ENCODE measurements around the gene FSTL4.

GRCh38 chr5:133296624-133297023, 315.7 kb downstream of the FSTL4 start:
- TF ChIP-seq CTCF (IDR thresholded peaks at IDR 0.05; ENCODE audit: low read length) (no peak), EZH2 (IDR thresholded peaks at IDR 0.05; ENCODE audit: borderline replicate concordance, low read length) (no peak)
